ENCODE measurements around the gene PPP1R13B.

DNA sequence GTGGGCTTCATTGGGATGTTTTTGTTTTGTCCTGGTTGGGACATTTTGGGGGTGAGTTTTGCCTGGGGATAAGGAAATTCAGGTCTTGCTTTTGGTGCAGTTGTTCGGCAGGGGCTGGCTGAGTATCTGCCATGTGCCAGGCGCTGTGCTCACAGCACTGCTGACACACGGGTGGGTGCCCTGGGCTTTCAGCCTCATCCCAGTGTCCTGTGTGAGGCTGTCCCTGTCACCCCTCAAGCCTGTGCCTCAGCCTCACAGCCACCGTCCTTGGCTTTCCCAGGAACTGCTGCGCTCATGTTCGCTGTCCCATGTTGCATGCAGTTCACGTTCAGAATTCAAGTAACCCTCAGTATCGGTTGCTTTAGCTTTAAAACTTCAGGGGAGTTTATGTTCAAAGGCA, 157.0 kb downstream of the PPP1R13B start:
- TF ChIP-seq, protein P1, sequence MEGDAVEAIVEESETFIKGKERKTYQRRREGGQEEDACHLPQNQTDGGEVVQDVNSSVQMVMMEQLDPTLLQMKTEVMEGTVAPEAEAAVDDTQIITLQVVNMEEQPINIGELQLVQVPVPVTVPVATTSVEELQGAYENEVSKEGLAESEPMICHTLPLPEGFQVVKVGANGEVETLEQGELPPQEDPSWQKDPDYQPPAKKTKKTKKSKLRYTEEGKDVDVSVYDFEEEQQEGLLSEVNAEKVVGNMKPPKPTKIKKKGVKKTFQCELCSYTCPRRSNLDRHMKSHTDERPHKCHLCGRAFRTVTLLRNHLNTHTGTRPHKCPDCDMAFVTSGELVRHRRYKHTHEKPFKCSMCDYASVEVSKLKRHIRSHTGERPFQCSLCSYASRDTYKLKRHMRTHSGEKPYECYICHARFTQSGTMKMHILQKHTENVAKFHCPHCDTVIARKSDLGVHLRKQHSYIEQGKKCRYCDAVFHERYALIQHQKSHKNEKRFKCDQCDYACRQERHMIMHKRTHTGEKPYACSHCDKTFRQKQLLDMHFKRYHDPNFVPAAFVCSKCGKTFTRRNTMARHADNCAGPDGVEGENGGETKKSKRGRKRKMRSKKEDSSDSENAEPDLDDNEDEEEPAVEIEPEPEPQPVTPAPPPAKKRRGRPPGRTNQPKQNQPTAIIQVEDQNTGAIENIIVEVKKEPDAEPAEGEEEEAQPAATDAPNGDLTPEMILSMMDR (IDR thresholded peaks at IDR 0.05) = no peak
- TF ChIP-seq POLR2A (IDR thresholded peaks at IDR 0.05) (no peak), POLR2AphosphoS5 (IDR thresholded peaks at IDR 0.05) (no peak)

Data from breast epithelium (tissue), 3 donors.